Kidney capillary endothelial cell (primary cell): ENCODE data around the gene SEPTIN10.
"Not testable (repeated sequence)": the region's sequence is repeated elsewhere in the genome, so short reads cannot be mapped to it uniquely, and the experiment has no call there.

Experiments used
- DNase-seq: peaks from one replicate; pipeline ENCODE4 v3.0.0-alpha.2; 2018; ENCODE audit warnings: low spot score

SEPTIN10 gene

GRCh38 chr2:109633284-109633961 is 19.7 kb upstream of the SEPTIN10 start:
- DNase-seq: no peak

- DNase-seq: no peak
These were observed 18.5 kb upstream of the SEPTIN10 start for GRCh38 chr2:109632158-109632789.

GRCh38 chr2:109631741-109632140 is 18.0 kb upstream of the SEPTIN10 start:
- no peak for DNase-seq

- DNase-seq: no peak
These were observed 17.0 kb upstream of the SEPTIN10 start for GRCh38 chr2:109630441-109631430.

GRCh38 chr2:109629867-109630266 is 16.1 kb upstream of the SEPTIN10 start:
- no peak for DNase-seq

- DNase-seq: not testable (repeated sequence)
These were observed 14.6 kb upstream of the SEPTIN10 start for GRCh38 chr2:109628321-109628720.

GRCh38 chr2:109624339-109624738 is 10.6 kb upstream of the SEPTIN10 start:
- no peak for DNase-seq

GRCh38 chr2:109623923-109624322 is 10.2 kb upstream of the SEPTIN10 start:
- DNase-seq: no peak

- no peak for DNase-seq
These were observed 9.5 kb upstream of the SEPTIN10 start for GRCh38 chr2:109623297-109623696.

GRCh38 chr2:109619032-109619615 is 5.4 kb upstream of the SEPTIN10 start:
- DNase-seq: no peak

GRCh38 chr2:109616184-109616583 is 2.4 kb upstream of the SEPTIN10 start:
- no peak for DNase-seq

- no peak for DNase-seq
These were observed 1.9 kb upstream of the SEPTIN10 start for GRCh38 chr2:109615637-109616144.

- no peak for DNase-seq
These were observed 1.2 kb upstream of the SEPTIN10 start for GRCh38 chr2:109614715-109615636.

GRCh38 chr2:109613081-109613921 is 465 bp downstream of the SEPTIN10 start:
- DNase-seq: no peak

- DNase-seq: no peak
These were observed 2.2 kb downstream of the SEPTIN10 start for GRCh38 chr2:109611467-109612095.

- peak; percentile 82 for DNase-seq
These were observed 4.3 kb downstream of the SEPTIN10 start for GRCh38 chr2:109609352-109610024.

- DNase-seq: no peak
These were observed 6.0 kb downstream of the SEPTIN10 start for GRCh38 chr2:109607766-109608165.

- peak; percentile 84 for DNase-seq
These were observed 9.2 kb downstream of the SEPTIN10 start for GRCh38 chr2:109604597-109604996.

GRCh38 chr2:109602617-109603188 is 11.1 kb downstream of the SEPTIN10 start:
- DNase-seq: no peak
